ENCODE data around the gene FIGLA. TPM values are rescaled to one million over a fixed set of nuclear protein-coding genes. Genes with fewer than 3 reads are reported as not detected.

The FIGLA gene
- total RNA-seq, 1 donor from 2014 or later: not detected

DNA sequence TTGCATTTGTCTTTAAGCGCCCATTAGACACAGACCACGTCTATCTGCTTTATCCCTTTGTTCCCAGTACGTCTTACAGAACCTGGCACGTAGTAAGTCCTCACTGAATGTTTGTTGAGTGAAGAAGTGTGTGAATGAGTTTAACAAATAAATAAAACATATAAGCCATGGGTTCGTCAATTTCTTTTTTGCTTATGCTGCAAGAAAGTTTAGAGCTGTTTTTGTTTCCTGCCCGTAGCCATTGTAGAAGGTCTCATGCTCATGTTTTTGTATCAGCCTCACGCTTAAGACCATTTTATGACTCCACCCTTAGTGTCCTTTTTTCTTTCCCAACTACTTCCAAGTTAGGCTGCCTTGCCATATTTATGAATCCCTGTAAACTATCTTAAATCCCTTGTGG is 24.9 kb downstream of the FIGLA start:
- DNase-seq (ENCODE audit: low read depth): no peak
- H3K27me3 ChIP-seq (ENCODE audit: control insufficient read depth, insufficient read depth, low read length): peaks cover 19% of the 10 kb centered on the region
- TF ChIP-seq, protein P1, sequence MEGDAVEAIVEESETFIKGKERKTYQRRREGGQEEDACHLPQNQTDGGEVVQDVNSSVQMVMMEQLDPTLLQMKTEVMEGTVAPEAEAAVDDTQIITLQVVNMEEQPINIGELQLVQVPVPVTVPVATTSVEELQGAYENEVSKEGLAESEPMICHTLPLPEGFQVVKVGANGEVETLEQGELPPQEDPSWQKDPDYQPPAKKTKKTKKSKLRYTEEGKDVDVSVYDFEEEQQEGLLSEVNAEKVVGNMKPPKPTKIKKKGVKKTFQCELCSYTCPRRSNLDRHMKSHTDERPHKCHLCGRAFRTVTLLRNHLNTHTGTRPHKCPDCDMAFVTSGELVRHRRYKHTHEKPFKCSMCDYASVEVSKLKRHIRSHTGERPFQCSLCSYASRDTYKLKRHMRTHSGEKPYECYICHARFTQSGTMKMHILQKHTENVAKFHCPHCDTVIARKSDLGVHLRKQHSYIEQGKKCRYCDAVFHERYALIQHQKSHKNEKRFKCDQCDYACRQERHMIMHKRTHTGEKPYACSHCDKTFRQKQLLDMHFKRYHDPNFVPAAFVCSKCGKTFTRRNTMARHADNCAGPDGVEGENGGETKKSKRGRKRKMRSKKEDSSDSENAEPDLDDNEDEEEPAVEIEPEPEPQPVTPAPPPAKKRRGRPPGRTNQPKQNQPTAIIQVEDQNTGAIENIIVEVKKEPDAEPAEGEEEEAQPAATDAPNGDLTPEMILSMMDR (IDR thresholded peaks at IDR 0.05; ENCODE audit: insufficient read depth, low read length, poor library complexity, severe bottlenecking): no peak
- H3K4me3 ChIP-seq (ENCODE audit: low read depth, low read length): no peak overlapping the region
- no peaks in the 10 kb centered on the region for H3K36me3 ChIP-seq (ENCODE audit: control insufficient read depth, insufficient read depth, low read length)

DNA sequence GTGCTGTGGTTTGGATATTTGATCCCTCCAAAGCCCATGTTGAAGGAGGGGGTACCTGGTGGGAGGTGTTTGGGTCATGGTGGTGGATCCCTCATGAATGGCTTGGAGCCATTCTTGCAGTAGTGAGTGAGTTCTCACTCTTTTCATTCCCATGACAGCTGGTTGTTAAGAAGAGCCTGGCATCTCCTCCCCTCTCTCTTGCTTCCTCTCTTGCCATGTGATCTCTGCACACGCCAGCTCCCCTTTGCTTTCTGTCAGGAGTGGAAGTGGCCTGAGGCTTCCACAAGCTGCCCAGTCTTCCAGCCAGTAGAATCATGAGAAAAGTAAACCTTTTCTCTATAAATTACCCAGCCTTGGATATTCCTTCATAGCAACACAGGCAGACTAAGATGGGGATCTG is 31.0 kb downstream of the FIGLA start:
- TF ChIP-seq, protein P1 (IDR thresholded peaks at IDR 0.05; ENCODE audit: insufficient read depth, low read length, poor library complexity, severe bottlenecking): no peak
- no peaks in the 10 kb centered on the region for H3K27me3 ChIP-seq (ENCODE audit: control insufficient read depth, insufficient read depth, low read length)
- no peak for DNase-seq (ENCODE audit: low read depth)
- no peak overlapping the region for H3K4me3 ChIP-seq (ENCODE audit: low read depth, low read length)
- no peaks in the 10 kb centered on the region for H3K36me3 ChIP-seq (ENCODE audit: control insufficient read depth, insufficient read depth, low read length)

- no peaks in the 10 kb centered on the region for H3K27me3 ChIP-seq (ENCODE audit: control insufficient read depth, insufficient read depth, low read length)
- H3K36me3 ChIP-seq (ENCODE audit: control insufficient read depth, insufficient read depth, low read length): no peaks in the 10 kb centered on the region
- H3K4me3 ChIP-seq (ENCODE audit: low read depth, low read length): no peak overlapping the region
- DNase-seq (ENCODE audit: low read depth): no peak
- TF ChIP-seq, protein P1 (IDR thresholded peaks at IDR 0.05; ENCODE audit: insufficient read depth, low read length, poor library complexity, severe bottlenecking): no peak
These were observed 32.5 kb downstream of the FIGLA start for GRCh38 chr2:70757966-70758365.

DNA sequence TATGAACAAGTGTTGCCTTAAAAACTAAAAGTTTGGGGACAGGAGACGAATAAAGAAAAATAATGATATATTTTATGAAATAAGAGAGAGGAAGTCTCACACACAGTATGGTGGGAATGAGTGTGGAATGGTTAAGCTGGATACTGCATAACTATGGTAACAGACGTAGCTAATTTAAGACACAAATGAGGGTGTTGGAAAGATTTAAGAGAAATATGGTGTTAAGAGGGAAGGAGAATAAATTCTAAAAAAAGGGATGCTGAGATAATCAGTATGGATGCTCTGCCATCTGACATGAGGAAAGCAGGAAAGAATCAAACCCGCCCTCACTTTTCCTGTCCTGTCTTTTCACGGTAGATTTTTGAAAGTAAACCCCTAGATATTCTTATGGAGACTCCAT is 33.1 kb downstream of the FIGLA start:
- no peak for DNase-seq (ENCODE audit: low read depth)
- Histone ChIP-seq H3K27me3 (ENCODE audit: control insufficient read depth, insufficient read depth, low read length) (no peaks in the 10 kb centered on the region), H3K4me3 (ENCODE audit: low read depth, low read length) (no peak overlapping the region), H3K36me3 (ENCODE audit: control insufficient read depth, insufficient read depth, low read length) (no peaks in the 10 kb centered on the region)
- TF ChIP-seq, protein P1 (IDR thresholded peaks at IDR 0.05; ENCODE audit: insufficient read depth, low read length, poor library complexity, severe bottlenecking): no peak

DNA sequence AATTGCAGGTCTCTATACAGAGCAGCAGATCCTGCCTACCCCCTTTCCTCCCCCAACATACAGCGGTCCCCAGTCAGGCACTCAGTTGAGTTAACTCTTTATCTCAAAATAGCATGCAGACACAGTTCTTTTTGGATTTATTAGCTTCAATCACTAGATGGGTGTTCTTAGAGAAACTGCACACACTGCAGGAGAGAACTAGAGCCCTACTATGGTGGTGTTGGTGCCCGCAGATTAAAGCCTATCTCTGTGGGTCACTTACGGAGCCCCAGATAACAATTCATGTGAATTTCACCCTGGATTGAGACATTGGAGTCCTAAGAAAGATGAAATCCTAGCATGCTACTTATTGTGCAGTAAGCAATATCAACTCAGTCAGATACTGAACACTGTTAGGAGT is 34.3 kb downstream of the FIGLA start:
- Histone ChIP-seq H3K36me3 (ENCODE audit: control insufficient read depth, insufficient read depth, low read length) (no peaks in the 10 kb centered on the region), H3K4me3 (ENCODE audit: low read depth, low read length) (no peak overlapping the region), H3K27me3 (ENCODE audit: control insufficient read depth, insufficient read depth, low read length) (no peaks in the 10 kb centered on the region)
- no peak for DNase-seq (ENCODE audit: low read depth)
- TF ChIP-seq, protein P1 (IDR thresholded peaks at IDR 0.05; ENCODE audit: insufficient read depth, low read length, poor library complexity, severe bottlenecking): no peak

DNA sequence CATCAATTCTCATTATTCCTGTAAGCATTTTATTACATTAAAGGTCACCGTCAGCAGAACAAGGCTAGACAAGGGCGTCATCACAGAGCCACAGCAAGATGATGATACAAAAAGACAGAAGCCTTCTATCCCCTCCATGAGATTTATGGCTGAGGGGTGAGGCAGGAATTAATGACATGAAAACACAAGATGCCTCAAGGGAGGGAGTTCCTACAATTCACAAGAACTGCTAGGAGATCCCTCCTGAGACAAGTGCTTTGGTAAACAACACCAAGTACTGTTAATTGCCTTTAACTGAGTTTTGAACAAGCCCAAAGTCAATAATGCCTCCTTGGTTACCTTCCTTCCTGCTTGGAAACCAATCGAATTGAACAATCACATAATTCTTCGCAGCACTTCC is 36.5 kb downstream of the FIGLA start:
- no peaks in the 10 kb centered on the region for H3K36me3 ChIP-seq (ENCODE audit: control insufficient read depth, insufficient read depth, low read length)
- no peak for DNase-seq (ENCODE audit: low read depth)
- H3K27me3 ChIP-seq (ENCODE audit: control insufficient read depth, insufficient read depth, low read length): no peaks in the 10 kb centered on the region
- H3K4me3 ChIP-seq (ENCODE audit: low read depth, low read length): no peak overlapping the region
- TF ChIP-seq, protein P1 (IDR thresholded peaks at IDR 0.05; ENCODE audit: insufficient read depth, low read length, poor library complexity, severe bottlenecking): no peak

Data from kidney epithelial cell (primary cell).